Ecto neural progenitor cell (in vitro differentiated cells): ENCODE data around the gene SERINC5.
"Not testable (repeated sequence)": the region's sequence is repeated elsewhere in the genome, so short reads cannot be mapped to it uniquely, and the experiment has no call there.

ENCODE experiments used
- DNase-seq: peaks from one replicate; pipeline ENCODE4 v3.0.0-alpha.2; 2018; ENCODE audit warnings: low spot score

Gene SERINC5

GRCh38 chr5:80170117-80170535, 85.7 kb downstream of the SERINC5 start:
- no peak for DNase-seq

DNA sequence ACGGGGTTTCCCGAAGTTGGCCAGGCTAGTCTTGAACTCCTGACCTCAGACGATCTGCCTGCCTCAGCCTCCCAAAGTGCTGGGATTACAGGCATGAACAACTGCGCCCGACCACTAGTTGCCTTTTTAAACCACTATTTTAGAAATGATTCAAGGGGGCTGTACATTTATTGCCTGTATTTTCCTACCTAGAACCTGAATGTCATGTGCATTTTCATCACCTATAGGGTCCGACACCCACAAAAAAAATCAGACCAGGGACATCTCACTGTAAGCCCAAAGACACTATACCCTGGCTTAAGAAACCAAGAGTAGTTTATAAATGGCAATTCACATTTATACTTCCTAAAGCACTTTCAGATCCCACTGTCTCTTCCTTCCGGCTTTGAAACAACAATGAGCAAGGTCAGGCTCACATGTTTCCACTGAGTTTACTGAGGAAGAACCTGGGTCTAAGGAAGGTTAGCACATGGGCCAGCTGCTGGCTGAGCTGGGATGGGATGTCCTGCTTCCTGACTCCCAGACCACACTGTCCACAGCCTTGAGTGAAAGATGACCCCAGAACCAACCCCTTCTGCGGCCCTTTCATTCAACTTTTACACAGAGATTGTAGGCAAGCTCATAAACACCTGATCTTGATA, 87.3 kb downstream of the SERINC5 start:
- no peak for DNase-seq

DNA sequence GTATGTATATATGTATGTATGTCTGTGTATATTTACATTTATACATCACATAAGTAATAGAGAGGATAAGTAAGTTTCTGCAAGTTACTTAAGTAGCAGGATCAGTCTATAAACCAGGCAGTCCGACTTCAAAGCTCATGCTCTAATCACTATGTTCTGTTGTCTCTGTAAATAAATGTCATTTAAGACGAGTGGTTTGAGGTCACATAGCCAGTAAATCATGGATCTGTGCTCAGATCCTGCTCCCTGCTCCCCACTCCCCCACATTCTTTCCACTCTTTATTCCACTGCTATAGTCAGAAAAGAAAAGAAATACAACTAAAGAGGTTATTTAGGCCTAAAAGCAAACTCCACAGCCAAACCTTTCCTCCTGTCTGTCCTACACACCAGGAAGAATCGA, 90.4 kb downstream of the SERINC5 start:
- DNase-seq: no peak

GRCh38 chr5:80161165-80161564, 94.7 kb downstream of the SERINC5 start:
- DNase-seq: no peak

- DNase-seq: no peak
Measured at GRCh38 chr5:80160242-80160641, 95.6 kb downstream of the SERINC5 start.

DNA sequence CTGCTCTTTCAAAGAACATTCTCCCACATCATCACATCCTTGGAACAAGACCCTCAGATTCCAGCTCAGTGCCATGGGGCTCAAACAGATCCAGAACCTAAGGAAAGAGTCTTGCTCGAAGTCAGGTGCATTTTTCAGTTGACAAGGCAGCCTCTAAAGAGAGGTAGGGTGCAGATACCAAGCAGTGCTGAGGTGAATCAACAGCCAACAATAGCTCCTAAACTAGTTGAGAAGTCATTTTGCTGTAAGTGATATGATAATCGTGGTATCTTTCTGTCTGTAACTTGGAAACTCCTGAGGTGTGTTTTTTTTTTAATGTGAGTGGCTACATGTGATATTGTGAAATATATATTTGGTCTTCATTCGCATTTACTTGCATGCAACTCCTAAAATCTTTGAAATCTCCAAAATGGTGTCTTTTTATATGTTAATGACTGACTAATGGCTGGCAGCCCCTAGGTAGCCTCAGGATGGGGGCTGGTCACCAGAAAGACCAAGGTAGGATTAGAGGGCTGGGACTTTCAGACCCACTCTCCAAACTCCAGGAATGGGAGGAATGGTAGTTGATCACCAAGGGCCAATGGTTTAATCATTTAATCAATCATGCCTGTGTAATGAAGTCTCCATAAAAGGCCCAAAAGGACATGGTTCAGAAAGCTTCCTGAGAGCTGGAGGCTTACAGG, 96.6 kb downstream of the SERINC5 start:
- DNase-seq: no peak

DNA sequence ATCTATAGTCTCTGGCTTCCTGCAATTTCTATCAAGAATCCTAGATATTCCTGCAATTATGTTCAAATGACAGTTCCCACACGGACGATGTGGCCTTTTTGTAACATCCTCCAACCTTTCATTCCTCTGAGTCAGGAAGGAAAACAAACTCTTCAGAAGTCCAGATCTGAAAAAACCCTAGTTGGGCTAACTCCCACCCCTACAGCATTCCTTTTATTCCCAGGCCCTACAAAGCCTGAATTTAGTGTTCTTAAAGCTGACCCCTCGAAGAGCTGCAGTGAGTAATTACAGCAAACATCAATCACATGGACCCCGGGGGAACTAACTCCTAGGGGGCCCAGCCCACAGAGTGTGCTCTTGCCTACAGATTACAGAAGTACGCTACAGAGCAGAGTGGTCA, 99.7 kb downstream of the SERINC5 start:
- DNase-seq: no peak

DNA sequence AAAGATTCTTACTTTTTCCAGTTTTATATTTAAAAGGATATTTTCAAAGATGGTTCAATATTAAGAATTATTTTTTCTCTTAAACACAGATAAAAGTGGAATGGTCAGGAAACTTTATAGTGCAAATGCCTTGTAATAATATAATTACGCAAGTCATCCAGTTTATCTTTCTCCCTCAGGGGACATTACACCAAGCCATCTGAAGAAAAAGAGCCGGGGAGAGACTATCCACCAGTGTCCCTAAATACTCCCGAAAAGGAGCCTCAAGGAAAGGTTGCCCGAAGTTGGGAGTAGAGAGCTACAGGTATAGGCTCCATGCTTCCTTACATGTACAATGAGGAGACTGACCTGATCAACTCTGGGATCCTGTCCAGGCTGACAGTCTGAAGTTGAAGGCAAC, 101.1 kb downstream of the SERINC5 start:
- no peak for DNase-seq

GRCh38 chr5:80154289-80154688, 101.6 kb downstream of the SERINC5 start:
- DNase-seq: not testable (repeated sequence)

GRCh38 chr5:80153586-80154126, 102.2 kb downstream of the SERINC5 start:
- DNase-seq: no peak

- no peak for DNase-seq
Measured at GRCh38 chr5:80152778-80153177, 103.1 kb downstream of the SERINC5 start.

DNA sequence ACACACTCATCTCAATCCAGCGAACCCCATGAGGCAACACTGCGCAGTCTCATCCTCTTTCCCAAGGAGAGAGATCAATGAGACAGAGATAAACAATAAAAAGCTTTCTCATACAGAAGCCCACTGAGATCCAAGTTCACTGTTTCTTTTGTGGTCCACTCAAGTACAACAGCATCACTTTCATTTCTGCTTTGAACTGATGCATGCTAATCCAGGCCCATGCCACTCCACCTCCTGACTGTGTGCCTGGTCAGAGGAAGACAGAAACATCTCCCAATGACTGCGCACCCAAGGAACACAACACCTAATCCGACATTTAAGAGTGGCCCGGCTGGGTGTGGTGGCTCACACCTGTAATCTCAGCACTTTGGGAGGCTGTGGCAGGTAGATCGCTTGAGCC, 104.0 kb downstream of the SERINC5 start:
- no peak for DNase-seq

- DNase-seq: no peak
Measured at GRCh38 chr5:80150731-80151130, 105.1 kb downstream of the SERINC5 start.

DNA sequence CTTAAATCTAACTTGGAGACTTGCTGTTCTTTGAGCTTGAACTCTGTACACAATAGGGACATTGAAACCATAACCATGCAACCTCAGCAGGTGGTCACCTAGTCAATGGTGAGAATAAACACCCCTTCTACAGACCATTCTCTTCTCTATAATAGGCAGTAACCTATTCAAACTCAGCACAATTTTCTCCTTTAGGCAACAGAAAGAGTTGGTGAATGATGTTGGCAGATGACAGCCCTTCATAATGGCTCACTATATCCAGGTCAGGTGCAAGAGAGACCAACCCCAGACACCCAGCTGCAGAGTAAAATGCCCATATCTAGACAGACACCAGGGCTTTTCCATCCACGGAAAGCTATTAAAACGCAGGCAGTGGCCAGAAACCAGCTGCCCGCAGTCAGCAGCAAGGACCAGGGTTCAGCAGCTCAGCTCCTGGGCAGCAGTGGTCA, 106.7 kb downstream of the SERINC5 start:
- no peak for DNase-seq

DNA sequence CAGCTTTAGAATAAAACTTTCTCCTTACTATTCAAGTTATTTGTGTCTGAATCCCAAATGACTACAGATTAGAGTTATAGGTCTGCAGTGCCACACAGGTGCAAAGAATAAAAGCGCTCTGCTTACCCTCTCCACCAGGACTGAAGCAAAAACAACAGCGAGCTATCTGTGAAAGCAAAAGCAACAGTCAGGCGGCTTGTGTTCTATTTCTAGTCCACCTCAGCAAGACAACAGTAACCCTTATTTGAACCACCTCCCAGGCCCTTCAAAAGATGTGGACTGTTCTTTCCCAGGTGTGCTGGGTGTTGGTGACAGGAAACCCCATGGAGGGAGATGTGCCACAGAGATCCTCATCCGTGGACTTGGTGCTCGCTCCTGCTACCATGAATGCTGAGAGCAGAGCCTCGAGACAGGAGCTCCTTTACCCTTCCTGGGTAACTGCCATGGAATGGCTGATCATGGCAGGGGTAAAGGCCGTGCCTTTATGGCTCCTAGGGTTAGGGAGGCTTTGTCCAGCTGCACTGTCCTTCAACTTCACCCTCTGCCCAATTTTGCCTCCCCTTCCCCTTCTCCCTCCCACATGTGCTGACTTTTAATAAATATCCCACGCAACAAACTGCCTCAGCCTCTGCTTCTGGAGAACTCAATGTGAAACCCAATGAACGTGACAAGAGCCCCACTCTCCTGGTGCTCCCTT, 108.6 kb downstream of the SERINC5 start:
- DNase-seq: no peak

- DNase-seq: no peak
Measured at GRCh38 chr5:80146046-80146445, 109.8 kb downstream of the SERINC5 start.

DNA sequence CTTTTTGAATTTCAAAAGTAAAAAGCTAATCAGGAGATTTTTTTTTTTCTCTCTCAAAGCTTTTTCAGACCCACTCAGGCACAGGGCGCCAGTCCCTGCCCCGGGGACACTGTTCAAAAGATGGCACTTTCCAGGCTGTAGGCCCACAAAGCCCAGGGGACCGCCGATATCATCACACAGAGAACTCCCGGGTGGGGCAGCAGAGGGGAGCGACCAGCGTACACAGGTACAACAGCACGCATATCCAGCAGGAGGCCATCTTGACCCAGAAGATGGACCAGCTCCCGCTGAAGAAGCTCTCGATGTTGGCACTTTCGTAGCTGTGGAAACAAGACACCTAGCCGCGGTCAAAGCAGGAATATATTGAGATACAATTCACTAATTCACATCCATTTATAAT, 112.4 kb downstream of the SERINC5 start:
- DNase-seq: no peak

DNA sequence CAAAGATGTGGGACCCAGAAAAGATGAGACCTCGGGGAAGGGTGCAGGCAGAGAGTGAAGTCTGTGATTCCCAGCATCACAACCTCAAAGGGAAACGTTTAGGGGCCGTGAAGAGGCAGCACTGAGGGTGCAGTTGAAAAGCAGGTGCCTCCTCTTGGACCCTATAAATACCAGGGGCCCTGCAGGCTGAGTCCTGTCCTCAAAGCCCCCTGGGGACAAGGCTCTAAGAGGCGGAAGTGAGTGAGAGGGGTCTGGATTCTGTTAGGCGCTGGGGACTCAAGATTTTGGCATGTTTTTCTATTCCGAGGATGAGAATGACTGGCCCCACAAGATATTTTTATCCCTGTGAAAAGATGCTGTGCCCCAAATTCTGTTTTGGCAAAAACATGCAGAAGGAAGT, 112.9 kb downstream of the SERINC5 start:
- DNase-seq: no peak

DNA sequence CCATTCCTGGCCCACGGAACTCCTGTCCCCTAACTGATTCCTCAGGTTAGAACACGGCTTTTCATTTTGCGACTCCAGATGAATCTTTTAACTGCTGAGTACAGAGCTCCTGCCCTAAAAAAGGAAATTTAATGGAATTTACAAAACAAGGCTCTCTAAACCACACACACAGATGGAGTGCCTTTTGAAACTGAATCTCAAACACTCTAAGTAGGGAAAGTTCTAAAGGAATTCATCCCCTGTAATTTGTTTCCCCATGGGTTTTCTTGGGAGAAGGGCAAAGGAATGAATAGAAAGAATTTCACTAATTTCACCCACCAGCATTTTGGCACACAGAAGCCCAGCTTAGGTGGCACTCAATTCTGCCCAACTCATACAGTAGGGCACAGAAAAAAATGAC, 114.2 kb downstream of the SERINC5 start:
- DNase-seq: no peak

GRCh38 chr5:80141147-80141671, 114.6 kb downstream of the SERINC5 start:
- peak; percentile 82 for DNase-seq

DNA sequence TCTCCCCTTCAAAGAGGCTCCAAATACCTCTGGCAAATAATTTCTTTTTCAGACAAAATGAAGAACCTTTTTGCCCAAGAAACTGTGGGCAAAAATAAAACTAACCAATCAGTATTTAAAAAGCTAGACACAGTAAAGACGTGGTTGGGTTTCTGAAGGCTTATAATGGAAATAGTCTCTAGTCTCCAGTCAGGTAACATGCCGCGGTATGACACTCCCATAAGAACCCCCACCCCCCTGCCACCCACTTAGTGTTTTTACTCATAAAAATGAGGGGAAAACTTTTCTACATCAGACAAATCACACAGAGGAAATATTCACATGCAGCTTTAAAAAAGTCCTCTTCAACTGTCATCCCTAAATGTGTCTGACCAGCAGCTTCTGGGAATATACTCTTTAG, 115.4 kb downstream of the SERINC5 start:
- no peak for DNase-seq

DNA sequence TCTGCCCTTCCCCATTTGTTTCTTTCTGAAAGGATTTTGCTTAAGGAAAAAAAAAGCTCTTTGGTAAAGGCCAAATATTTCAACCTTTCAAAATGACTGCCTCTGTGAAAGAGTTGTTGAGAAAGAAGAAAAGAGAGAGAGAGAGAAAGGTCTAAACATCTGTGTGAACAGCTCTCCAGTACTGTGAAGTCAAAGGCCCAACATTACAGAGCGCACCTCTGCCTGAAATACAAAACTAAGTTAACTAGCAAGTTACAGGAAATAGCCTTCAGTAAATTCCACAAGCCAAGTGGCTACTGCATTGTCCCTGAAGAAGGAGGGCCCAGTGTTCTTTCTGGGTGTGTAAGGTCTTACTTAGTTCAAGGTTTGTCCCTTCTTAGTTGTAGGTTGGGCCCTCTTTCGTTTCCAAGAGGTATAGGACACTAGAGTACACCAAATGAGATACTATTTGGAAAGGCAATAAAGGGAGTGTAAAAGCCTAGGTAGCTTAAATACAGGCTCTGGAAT, 116.3 kb downstream of the SERINC5 start:
- DNase-seq: no peak

- DNase-seq: no peak
Measured at GRCh38 chr5:80138486-80138885, 117.4 kb downstream of the SERINC5 start.
